ENCODE measurements around the gene NUCB1. TPM values are rescaled to one million over a fixed set of nuclear protein-coding genes. Genes with fewer than 3 reads are reported as not detected.

NUCB1 gene
- total and polyA plus RNA-seq, 2 donors (not counting 3 experiments of a cell fraction or from before 2014, with no cell fraction given): 194 to 231 TPM

- no peak for FAIRE-seq
- dilution Hi-C loops (cut with MboI; ENCODE audit: extremely low pct_ligation_motif_present, low sequenced_read_pairs): no loop called here
Observed at GRCh38 chr19:48915757-48916156, 15.6 kb downstream of the NUCB1 start.

More at GRCh38 chr19:48915757-48916156, 15.6 kb downstream of the NUCB1 start:
- ChIA-PET CTCF (interaction anchor here (1.2 kb wide), 1 partner anchor 18 kb away, joined by 4 read pairs; the partner anchor contains the start of gene DHDH), POLR2A (interaction anchor here (0.7 kb wide), 1 partner anchor 40 kb away, joined by 3 read pairs; no protein-coding TSS in a partner anchor)
- TF ChIP-seq MAX (IDR thresholded peaks at IDR 0.05; ENCODE audit: insufficient read depth, insufficient read length) (no peak), EZH2 (IDR thresholded peaks at IDR 0.05; ENCODE audit: borderline replicate concordance, low read depth, low read length, severe bottlenecking) (no peak), POLR2AphosphoS5 (IDR thresholded peaks at IDR 0.05; ENCODE audit: insufficient read depth, low read depth, low read length) (no peak), JUN (IDR thresholded peaks at IDR 0.05; ENCODE audit: borderline replicate concordance, insufficient read depth, insufficient read length, low read depth) (no peak), CTCF (IDR thresholded peaks at IDR 0.05; ENCODE audit: extremely low read depth in 1 of 2, insufficient read depth in 1 of 2, low read depth in 1 of 2, low read length in 2 of 2) (no peak), GATA2 (IDR thresholded peaks at IDR 0.05; ENCODE audit: insufficient read depth, insufficient read length, low read depth, low read length) (no peak), FOS (IDR thresholded peaks at IDR 0.05; ENCODE audit: borderline replicate concordance, insufficient read depth, low read length) (no peak), POLR2A (IDR thresholded peaks at IDR 0.05; ENCODE audit: low read depth, low read length) (no peak), MYC (IDR thresholded peaks at IDR 0.05; ENCODE audit: low read depth, low read length) (no peak)
- H3K4me1 ChIP-seq (ENCODE audit: control insufficient read depth, extremely low read depth, insufficient read depth, low read length): no peaks in the 10 kb centered on the region
- no peak overlapping the region for H3K9ac ChIP-seq (replicated peaks; ENCODE audit: extremely low read depth, insufficient read depth, low read length)
- no peaks in the 10 kb centered on the region for H3K79me2 ChIP-seq (ENCODE audit: control insufficient read depth, insufficient read depth, low read length)
- BruUV-seq (replicated peaks): no TSS peak
- intact Hi-C loops (cut with micrococcal nuclease): no loop called here
- no peak overlapping the region for H3K27ac ChIP-seq (ENCODE audit: insufficient read depth, low read depth, low read length)
- DNase-seq (ENCODE audit: low read depth, low spot score): no peak
- peaks cover 7 to 36% of the 10 kb centered on the region in 2 experiments for H3K36me3 ChIP-seq (ENCODE audit: control insufficient read depth in 2 of 2, extremely low read depth in 1 of 2, insufficient read depth in 2 of 2, low read length in 2 of 2)
- H4K20me1 ChIP-seq (replicated peaks; ENCODE audit: control insufficient read depth, extremely low read depth, insufficient read depth, low read length): no peaks in the 10 kb centered on the region
- no peaks in the 10 kb centered on the region for H3K9me3 ChIP-seq (replicated peaks; ENCODE audit: control insufficient read depth, insufficient read depth, low read length)
- H3K27me3 ChIP-seq (ENCODE audit: control insufficient read depth in 2 of 2, insufficient read depth in 2 of 2, low read length in 2 of 2): no peaks in the 10 kb centered on the region
- H3K4me3 ChIP-seq (replicated peaks in 1 of 3; ENCODE audit: insufficient read depth in 1 of 3, low read depth in 1 of 3, low read length in 3 of 3): no peak overlapping the region
- H3K4me2 ChIP-seq (ENCODE audit: insufficient read depth, low read length): no peak overlapping the region
- H2AFZ ChIP-seq (ENCODE audit: low read depth, low read length): no peak overlapping the region
- H3K9me1 ChIP-seq (replicated peaks; ENCODE audit: control insufficient read depth, extremely low read depth, insufficient read depth, low read length): no peaks in the 10 kb centered on the region

All from endothelial cell of umbilical vein (primary cell).